Esophagus squamous epithelium (tissue), 4 donors: ENCODE data around the gene MORN5.

ENCODE experiments used
- CTCF ChIP-seq, 6 experiments: fragments of 450-650 bp in 4 of 6; fragments of 200-600 bp in 2 of 6; sonication (generic) in 2 of 6; IDR thresholded peaks; one replicate each; pipeline ENCODE4 v1.5.1; 2016 to 2019; ENCODE audit warnings: antibody characterized with exemption in 6 of 6, mild to moderate bottlenecking in 4 of 6, moderate library complexity in 4 of 6
- POLR2A ChIP-seq, 4 donors: fragments of 450-650 bp; IDR thresholded peaks; one replicate each; pipeline ENCODE4 v1.6.1; 2017; ENCODE audit warnings: antibody characterized with exemption in 4 of 4, mild to moderate bottlenecking in 4 of 4, moderate library complexity in 3 of 4

GRCh38 chr9:122228568-122229484, 69.1 kb downstream of the MORN5 start, which contains the start of gene LHX6:
- TF ChIP-seq POLR2A (IDR thresholded peaks at IDR 0.05): no peak
- no peak for TF ChIP-seq CTCF (IDR thresholded peaks at IDR 0.05)
